Activated CD4-positive, CD25-positive, alpha-beta regulatory T cell treated with anti-CD3 and anti-CD28 coated beads, Interleukin-2, amount 50 U/mL, for 16 hours (primary cell): ENCODE results near the gene HOTAIR.

Experiments used
- DNase-seq: peaks from one replicate; pipeline ENCODE4 v3.0.0-alpha.2; 2020; ENCODE audit warnings: low read depth, low spot score

HOTAIR gene

GRCh38 chr12:53976172-53976822 is 1.5 kb upstream of the HOTAIR start:
- DNase-seq, result no peak

GRCh38 chr12:53975479-53976152 is 862 bp upstream of the HOTAIR start:
- DNase-seq, result no peak

GRCh38 chr12:53975064-53975471 is 314 bp upstream of the HOTAIR start:
- no peak for DNase-seq

- no peak for DNase-seq
Measured at GRCh38 chr12:53973236-53974042, 1.3 kb downstream of the HOTAIR start.

GRCh38 chr12:53972722-53973235 is 2.0 kb downstream of the HOTAIR start, which contains the start of gene HOXC11:
Gene HOXC11, plus strand, starts transcription at chr12:53973126. Its CDS starts 116 bp downstream, at chr12:53973242.
- no peak for DNase-seq

- DNase-seq, result no peak
Measured at GRCh38 chr12:53972152-53972702, 2.5 kb downstream of the HOTAIR start.

GRCh38 chr12:53971686-53972085 is 3.1 kb downstream of the HOTAIR start:
- DNase-seq, result no peak

GRCh38 chr12:53971129-53971528 is 3.6 kb downstream of the HOTAIR start:
- no peak for DNase-seq

- DNase-seq, result no peak
Measured at GRCh38 chr12:53970451-53970850, 4.3 kb downstream of the HOTAIR start.

- DNase-seq, result no peak
Measured at GRCh38 chr12:53969588-53970259, 5.0 kb downstream of the HOTAIR start.

GRCh38 chr12:53968214-53969127 is 6.3 kb downstream of the HOTAIR start:
- DNase-seq, result no peak

GRCh38 chr12:53967421-53967925 is 7.3 kb downstream of the HOTAIR start:
- DNase-seq, result no peak

- DNase-seq, result no peak
Measured at GRCh38 chr12:53966385-53967133, 8.2 kb downstream of the HOTAIR start.

- no peak for DNase-seq
Measured at GRCh38 chr12:53966085-53966384, 8.7 kb downstream of the HOTAIR start.

GRCh38 chr12:53965281-53966084 is 9.3 kb downstream of the HOTAIR start:
- no peak for DNase-seq

- no peak for DNase-seq
Measured at GRCh38 chr12:53964315-53964713, 10.4 kb downstream of the HOTAIR start.

- DNase-seq, result no peak
Measured at GRCh38 chr12:53963434-53964314, 11.1 kb downstream of the HOTAIR start.

- DNase-seq, result no peak
Measured at GRCh38 chr12:53963005-53963404, 11.7 kb downstream of the HOTAIR start.
